ENCODE measurements around the gene RER1.
A peak's percentile ranks its signal among the peaks of the same experiment; 100 is the strongest.

The RER1 gene

DNA sequence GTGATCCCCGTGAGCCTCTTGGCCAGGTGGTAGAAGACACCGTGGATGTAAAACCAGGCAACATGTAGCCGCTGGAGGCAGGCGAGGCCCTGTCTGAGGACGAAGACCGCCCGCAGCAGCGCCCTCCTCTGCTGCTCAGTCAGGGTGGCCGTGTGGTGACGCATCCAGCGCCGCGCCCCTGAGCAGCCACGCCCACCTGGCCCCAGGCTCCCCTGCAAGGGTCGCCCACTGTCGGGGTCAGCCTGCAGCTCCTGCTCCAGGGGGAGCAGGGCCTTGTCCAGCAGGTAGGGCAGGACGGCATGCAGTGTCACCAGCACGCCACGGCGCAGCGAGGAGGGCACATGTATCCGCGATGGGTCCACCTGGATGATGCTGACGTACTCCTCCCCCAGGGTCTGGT, 16.8 kb downstream of the RER1 start:
- no peak for DNase-seq

DNA sequence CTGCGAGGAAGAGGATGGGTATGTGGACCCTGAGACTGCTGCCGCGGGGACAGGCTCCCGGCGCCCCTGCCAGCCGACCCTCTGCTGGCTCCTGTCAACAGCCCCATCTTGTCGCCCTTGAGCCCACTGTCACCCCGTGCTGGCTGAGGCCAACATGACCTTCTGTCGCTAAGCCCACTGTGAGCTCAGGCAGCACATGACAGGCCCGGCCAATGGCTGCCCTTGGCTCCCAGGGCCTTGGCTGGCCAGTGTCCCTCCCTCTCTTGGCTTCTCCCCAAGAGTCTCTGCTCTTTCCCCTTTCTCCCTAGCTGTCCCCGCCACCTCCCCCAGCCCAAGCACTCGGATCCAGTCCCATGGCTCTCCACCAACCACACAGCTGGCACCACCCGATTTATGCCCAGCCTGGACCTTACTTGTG, 17.2 kb downstream of the RER1 start:
- DNase-seq = no peak

DNA sequence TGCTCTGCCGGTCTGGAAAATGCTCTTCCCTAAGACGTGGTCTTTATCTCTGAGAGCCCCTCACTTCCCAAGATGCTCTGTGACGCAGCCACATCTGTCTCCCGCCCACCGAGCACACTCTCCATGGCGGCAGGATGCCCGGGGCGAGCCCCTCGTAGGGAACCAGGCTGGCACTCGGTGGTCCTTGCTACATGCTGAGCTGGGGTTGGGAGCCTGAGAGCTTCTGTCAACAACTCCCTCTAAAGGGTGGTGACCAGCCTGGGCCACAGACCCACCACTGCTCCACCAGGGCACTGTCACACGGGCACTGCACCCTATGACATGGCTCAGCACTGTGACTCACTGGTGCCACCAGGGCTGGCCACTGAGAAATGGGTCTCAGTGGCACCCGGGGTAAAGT, 18.1 kb downstream of the RER1 start:
- no peak for DNase-seq

DNA sequence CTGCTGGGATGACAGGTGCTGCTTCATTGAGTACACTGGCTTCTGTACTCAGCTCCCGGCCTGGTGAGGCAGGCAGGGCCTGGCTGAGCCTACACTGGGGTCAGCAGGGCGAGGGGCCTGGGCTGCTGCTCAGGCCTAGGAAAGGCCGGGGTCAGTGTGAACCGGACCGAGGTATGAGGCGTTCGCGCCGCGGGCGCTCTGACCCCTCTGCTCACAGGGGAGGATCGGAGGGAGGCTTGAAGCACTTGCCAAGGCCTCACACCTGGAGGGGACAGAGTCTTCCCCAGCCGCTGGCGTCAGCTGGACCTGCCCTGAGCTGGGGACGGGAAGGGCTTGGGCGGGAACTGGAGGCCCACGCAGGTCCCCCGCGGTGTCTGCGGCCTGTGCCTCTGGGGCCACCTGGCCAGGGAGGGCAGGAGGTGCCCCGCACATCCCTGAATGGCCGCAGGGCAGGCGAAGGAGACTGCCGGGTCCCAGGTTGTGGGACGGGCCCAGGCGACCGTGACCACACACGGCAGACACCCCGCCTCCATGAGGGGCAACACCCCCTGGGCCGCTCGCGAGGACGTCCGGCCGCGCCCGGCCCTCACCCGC, 20.3 kb downstream of the RER1 start:
- no peak for DNase-seq

GRCh38 chr1:2412395-2412772, 20.7 kb downstream of the RER1 start, which contains the start of gene PEX10:
Gene PEX10, minus strand, starts transcription at chr1:2412564. Its CDS starts 62 bp downstream, at chr1:2412502.
- DNase-seq = peak; percentile 97

DNA sequence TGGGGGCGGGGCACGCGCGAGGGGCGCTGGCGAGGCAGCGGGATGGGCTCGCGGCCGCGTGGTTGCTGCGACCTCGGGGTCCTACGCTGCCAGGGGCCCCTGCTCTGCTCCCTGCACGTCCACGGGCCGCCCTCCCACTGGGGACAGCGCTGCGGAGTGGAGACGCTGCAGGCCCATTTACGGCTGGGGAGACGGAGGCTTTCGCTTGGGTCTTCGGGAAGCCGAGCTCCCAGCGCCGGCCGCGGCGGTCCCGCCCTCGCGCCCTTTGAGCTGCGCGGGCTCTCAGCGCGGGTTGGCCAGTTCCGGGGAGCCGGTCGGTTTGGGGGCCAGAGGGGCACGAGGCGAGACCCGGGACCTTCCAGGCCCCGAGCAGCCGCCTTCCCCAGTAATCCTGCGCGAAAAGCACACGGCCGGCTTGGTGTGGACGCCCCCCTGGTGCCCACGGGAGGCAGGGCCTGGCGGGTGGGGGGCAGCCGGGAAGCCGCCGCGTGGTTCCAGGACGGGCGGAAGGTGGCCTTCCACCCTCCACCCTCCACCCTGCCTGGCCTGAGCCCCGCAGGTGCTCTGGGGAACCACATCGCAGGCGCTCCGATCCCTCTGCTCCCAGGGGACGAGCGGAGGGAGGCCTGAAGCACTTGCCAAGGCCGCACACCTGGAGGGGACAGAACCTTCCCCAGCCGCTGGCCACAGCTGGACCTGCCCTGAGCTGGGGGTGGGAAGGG, 21.3 kb downstream of the RER1 start:
- peak; percentile 61 for DNase-seq

- no peak for DNase-seq
These were observed 22.1 kb downstream of the RER1 start for GRCh38 chr1:2413495-2414296.

DNA sequence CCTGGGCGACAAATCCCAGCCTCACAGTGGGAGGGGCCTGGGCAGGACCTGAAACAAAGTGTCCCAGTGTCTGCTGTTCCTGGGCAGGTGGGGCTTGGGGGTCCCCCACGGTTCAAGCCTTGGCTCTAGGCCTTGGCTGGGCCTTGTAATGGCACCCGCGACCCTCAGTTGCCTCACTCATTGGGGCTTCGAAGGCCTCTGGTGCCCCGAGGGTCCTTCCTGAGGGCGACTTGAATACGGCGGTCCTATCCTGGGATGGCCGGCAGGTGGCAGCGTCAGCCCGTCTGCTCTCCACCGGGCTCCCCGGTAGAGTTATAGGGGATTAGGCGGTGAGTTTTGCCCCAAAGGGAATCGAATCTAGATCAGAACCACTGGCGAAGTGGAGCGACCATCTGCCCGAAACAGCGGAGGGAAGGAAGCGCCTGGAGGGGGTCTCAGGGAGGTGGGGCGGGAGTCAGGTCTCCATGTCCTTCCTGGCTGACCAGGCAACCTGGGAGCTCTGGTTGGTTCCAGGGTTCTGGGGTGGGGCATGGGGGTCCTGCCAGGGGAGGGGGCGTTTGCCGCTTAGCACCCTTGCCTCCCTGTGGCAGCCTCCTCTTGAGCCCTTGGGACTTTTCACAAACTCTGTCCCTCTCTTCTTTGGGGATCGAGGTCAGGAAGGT, 22.8 kb downstream of the RER1 start:
- peak; percentile 78 for DNase-seq

GRCh38 chr1:2415337-2415736, 23.7 kb downstream of the RER1 start:
- DNase-seq = no peak

- no peak for DNase-seq
These were observed 24.2 kb downstream of the RER1 start for GRCh38 chr1:2415801-2416208.

- no peak for DNase-seq
These were observed 24.8 kb downstream of the RER1 start for GRCh38 chr1:2416403-2416802.

DNA sequence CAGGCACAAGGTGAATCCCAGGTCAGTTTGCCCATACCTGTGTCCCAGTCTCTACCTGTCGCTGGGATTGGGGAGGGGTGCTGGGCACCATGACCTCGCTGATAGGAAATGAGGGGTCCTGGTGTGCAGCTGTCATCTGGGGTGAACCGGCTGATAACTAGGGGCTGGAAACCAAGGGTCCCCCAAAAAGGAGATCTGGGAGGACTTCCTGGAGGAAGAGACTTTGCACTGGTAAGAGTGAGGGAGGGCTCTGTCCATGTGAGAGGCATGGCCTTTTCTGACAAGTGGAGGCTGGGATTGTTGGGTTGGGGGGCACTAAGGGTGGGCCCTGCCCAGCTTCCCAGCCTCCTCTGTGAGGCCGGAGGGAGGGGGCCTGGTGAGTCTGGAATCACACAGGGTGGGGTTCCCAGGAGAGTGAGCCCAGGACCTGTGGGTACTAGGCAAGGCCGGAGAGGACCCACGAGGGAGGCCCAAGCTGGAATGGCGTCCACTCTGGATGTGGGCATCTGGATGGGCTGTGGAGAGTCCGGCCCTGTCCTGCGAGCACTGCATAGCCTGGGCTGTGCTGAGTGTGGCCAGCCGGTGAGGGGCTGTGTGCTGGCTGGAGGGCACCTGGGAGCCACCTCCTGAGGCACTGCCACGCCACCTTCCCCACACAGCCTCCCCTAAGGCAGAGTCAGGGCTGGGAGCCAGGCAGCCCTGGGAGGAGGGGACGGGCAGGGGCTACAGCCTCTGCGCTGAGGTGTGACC, 25.6 kb downstream of the RER1 start:
- no peak for DNase-seq

DNA sequence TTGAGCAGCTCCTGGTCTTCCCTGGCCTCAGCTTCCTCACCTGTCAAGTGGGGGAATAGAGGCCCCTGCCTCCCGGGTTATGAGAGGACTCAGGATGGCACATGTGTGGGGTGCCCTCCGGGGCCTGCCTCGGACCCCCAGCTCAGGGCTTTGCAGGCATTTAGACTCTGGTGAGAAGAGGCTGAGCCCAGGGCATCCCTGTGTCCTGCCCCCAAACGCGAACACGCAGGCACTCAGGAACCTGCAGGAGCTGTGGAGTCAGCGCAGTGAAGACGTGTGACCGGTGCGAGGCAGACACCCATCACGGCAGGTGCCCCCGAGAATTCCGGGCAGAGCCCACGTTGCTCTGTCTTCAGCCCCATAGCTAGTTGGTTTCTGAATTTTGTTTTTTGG, 26.2 kb downstream of the RER1 start:
- DNase-seq = no peak

GRCh38 chr1:2418791-2419320, 27.2 kb downstream of the RER1 start:
- no peak for DNase-seq

- no peak for DNase-seq
These were observed 27.8 kb downstream of the RER1 start for GRCh38 chr1:2419416-2419815.

DNA sequence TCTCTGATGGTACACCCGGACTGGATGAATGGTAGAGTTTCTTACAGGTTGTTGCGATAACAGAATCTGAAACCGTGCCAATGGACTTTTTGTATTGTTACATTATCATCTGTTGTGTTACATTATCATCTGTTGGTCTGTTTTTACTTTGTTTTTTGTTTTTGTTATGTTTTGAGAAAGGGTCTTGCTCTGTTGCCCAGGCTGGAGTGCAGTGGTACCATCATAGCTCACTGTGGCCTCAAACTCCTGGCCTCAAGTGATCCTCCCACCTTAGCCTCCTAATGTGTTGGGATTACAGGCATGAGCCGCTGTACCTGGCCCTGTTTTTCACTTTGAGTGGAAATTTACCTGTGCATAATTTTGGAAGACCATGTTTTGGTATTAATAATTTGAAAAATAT, 30.9 kb downstream of the RER1 start:
- no peak for DNase-seq

DNA sequence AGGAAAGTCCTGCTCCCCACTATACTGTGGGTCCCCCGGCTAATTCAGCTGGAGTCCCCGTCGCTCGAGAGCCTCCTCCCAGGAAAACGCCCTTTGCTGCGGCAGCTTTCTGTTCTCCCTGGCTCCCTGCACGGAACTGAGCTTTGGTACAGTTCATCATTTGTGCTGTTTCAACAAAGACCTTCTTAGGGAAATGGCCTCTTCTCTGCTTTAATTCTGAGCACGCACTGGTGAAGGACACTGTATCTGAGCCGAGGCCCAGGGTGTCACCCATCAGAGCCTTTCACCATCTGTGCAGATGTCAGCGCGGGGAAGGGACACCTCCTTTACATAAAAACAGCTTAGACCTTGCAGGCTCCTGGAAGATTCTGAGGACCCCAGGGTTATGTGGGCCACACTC, 34.3 kb downstream of the RER1 start:
- no peak for DNase-seq

- DNase-seq = no peak
These were observed 34.9 kb downstream of the RER1 start for GRCh38 chr1:2426540-2426939.

DNA sequence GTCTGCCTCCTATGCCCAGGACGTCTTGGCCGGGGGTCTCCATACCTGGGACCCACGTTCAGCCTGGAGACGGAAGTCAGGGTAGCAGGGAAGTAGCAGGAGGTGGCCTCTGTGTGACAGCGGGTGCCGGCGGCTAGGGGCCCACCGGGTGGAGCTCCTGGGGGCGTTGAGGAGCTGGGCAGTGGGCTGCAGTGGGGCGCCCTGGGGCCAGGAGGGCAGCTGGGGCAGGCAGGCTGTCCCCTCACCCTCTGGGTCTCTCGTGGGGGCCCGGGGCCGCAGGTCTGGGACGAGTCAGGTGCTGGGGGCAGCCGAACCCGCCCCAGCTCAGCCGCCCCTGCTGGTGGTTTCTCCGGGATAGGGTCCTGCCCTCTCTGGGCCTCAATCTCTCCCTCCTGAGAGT, 35.4 kb downstream of the RER1 start:
- no peak for DNase-seq

GRCh38 chr1:2427976-2428375, 36.3 kb downstream of the RER1 start:
- no peak for DNase-seq

GRCh38 chr1:2428490-2428889, 36.8 kb downstream of the RER1 start:
- no peak for DNase-seq

Data from right hindlimb (tissue), 1 donor.